ENCODE data around the gene BRD4.
"Not testable (repeated sequence)": the region's sequence is repeated elsewhere in the genome, so short reads cannot be mapped to it uniquely, and the experiment has no call there.

Gene BRD4

GRCh38 chr19:15368051-15368632 is 35.8 kb upstream of the BRD4 start:
- Histone ChIP-seq H3K27me3 (ENCODE audit: control insufficient read depth in 3 of 3, insufficient read depth in 3 of 3, low read depth in 1 of 3, low read length in 3 of 3) (no peaks in the 10 kb centered on the region), H2BK120ac (ENCODE audit: low read depth, low read length) (peak overlapping the region; percentile 72), H3K4ac (ENCODE audit: low read length) (no peak overlapping the region), H4K8ac (ENCODE audit: low read depth, low read length) (no peak overlapping the region), H3K14ac (ENCODE audit: low read length) (no peak overlapping the region), H3K4me2 (ENCODE audit: insufficient read depth, low read length, poor library complexity, severe bottlenecking) (no peak overlapping the region), H3K79me1 (ENCODE audit: low read depth, low read length) (peaks cover 5% of the 10 kb centered on the region), H3K23ac (ENCODE audit: low read depth, low read length, poor library complexity) (peak overlapping the region; percentile 31), H3K9me3 (replicated peaks in 1 of 2; ENCODE audit: control insufficient read depth in 2 of 2, insufficient read depth in 1 of 2, low read depth in 1 of 2, low read length in 2 of 2) (peaks cover 2 to 9% of the 10 kb centered on the region in 2 donors), H4K91ac (ENCODE audit: low read depth, low read length, poor library complexity) (no peak overlapping the region), H2BK5ac (ENCODE audit: low read length) (no peak overlapping the region), H3K4me1 (ENCODE audit: control insufficient read depth in 2 of 2, insufficient read depth in 1 of 2, low read depth in 1 of 2, low read length in 2 of 2) (no peaks in the 10 kb centered on the region), H2AFZ (ENCODE audit: low read length) (no peak overlapping the region), H2BK15ac (ENCODE audit: low read length) (no peak overlapping the region), H2BK12ac (ENCODE audit: low read length) (no peak overlapping the region), H3K18ac (ENCODE audit: low read length) (no peak overlapping the region), H3K36me3 (replicated peaks in 1 of 2; ENCODE audit: control insufficient read depth in 2 of 2, insufficient read depth in 2 of 2, low read length in 2 of 2) (peaks cover 61 to 89% of the 10 kb centered on the region in 2 donors), H3K27ac (replicated peaks; ENCODE audit: low read length) (no peak overlapping the region), H3K4me3 (ENCODE audit: low read length in 2 of 2) (no peak overlapping the region), H3K9ac (ENCODE audit: low read depth, low read length, poor library complexity) (no peak overlapping the region), H2AK5ac (ENCODE audit: low read depth, low read length) (no peak overlapping the region)
- no peak for DNase-seq (ENCODE audit: low spot score)
- WGBS, 2 donors (ENCODE audit: extremely low coverage in 2 of 2, insufficient read length in 2 of 2, insufficient replicate concordance in 1 of 2), result no CpG with 5 or more reads among the region's 24 CpGs

- DNase-seq (ENCODE audit: low spot score), result no peak
- no peak overlapping the region for H3K4me3 ChIP-seq (ENCODE audit: low read length in 2 of 2)
- peaks cover 2 to 9% of the 10 kb centered on the region in 2 donors for H3K9me3 ChIP-seq (replicated peaks in 1 of 2; ENCODE audit: control insufficient read depth in 2 of 2, insufficient read depth in 1 of 2, low read depth in 1 of 2, low read length in 2 of 2)
- H4K8ac ChIP-seq (ENCODE audit: low read depth, low read length), result no peak overlapping the region
- no peak overlapping the region for H3K18ac ChIP-seq (ENCODE audit: low read length)
- no peaks in the 10 kb centered on the region for H3K79me1 ChIP-seq (ENCODE audit: low read depth, low read length)
- peaks cover 58 to 81% of the 10 kb centered on the region in 2 donors for H3K36me3 ChIP-seq (replicated peaks in 1 of 2; ENCODE audit: control insufficient read depth in 2 of 2, insufficient read depth in 2 of 2, low read length in 2 of 2)
- H2BK120ac ChIP-seq (ENCODE audit: low read depth, low read length), result no peak overlapping the region
- no peak overlapping the region for H4K91ac ChIP-seq (ENCODE audit: low read depth, low read length, poor library complexity)
- no peak overlapping the region for H3K14ac ChIP-seq (ENCODE audit: low read length)
- H3K27me3 ChIP-seq (ENCODE audit: control insufficient read depth in 3 of 3, insufficient read depth in 3 of 3, low read depth in 1 of 3, low read length in 3 of 3), result no peaks in the 10 kb centered on the region
- H2AK5ac ChIP-seq (ENCODE audit: low read depth, low read length), result no peak overlapping the region
- no peak overlapping the region for H2BK15ac ChIP-seq (ENCODE audit: low read length)
- H3K4me2 ChIP-seq (ENCODE audit: insufficient read depth, low read length, poor library complexity, severe bottlenecking), result no peak overlapping the region
- no peak overlapping the region for H2BK5ac ChIP-seq (ENCODE audit: low read length)
- H3K4me1 ChIP-seq (ENCODE audit: control insufficient read depth in 2 of 2, insufficient read depth in 1 of 2, low read depth in 1 of 2, low read length in 2 of 2), result no peaks in the 10 kb centered on the region
- no CpG with 5 or more reads among the region's 3 CpGs for WGBS, 2 donors (ENCODE audit: extremely low coverage in 2 of 2, insufficient read length in 2 of 2, insufficient replicate concordance in 1 of 2)
- H3K9ac ChIP-seq (ENCODE audit: low read depth, low read length, poor library complexity), result no peak overlapping the region
- H3K4ac ChIP-seq (ENCODE audit: low read length), result no peak overlapping the region
- H3K23ac ChIP-seq (ENCODE audit: low read depth, low read length, poor library complexity), result no peak overlapping the region
- no peak overlapping the region for H2AFZ ChIP-seq (ENCODE audit: low read length)
- H3K27ac ChIP-seq (replicated peaks; ENCODE audit: low read length), result no peak overlapping the region
- no peak overlapping the region for H2BK12ac ChIP-seq (ENCODE audit: low read length)
Measured at GRCh38 chr19:15367439-15367838, 35.1 kb upstream of the BRD4 start.

- no CpG with 5 or more reads among the region's 6 CpGs for WGBS, 2 donors (ENCODE audit: extremely low coverage in 2 of 2, insufficient read length in 2 of 2, insufficient replicate concordance in 1 of 2)
- Histone ChIP-seq H4K8ac (ENCODE audit: low read depth, low read length) (no peak overlapping the region), H3K18ac (ENCODE audit: low read length) (no peak overlapping the region), H3K79me1 (ENCODE audit: low read depth, low read length) (no peaks in the 10 kb centered on the region), H2BK5ac (ENCODE audit: low read length) (no peak overlapping the region), H3K9me3 (replicated peaks in 1 of 2; ENCODE audit: control insufficient read depth in 2 of 2, insufficient read depth in 1 of 2, low read depth in 1 of 2, low read length in 2 of 2) (peaks cover 4 to 12% of the 10 kb centered on the region in 2 donors), H4K91ac (ENCODE audit: low read depth, low read length, poor library complexity) (no peak overlapping the region), H3K27ac (replicated peaks; ENCODE audit: low read length) (no peak overlapping the region), H2BK120ac (ENCODE audit: low read depth, low read length) (no peak overlapping the region), H3K4me1 (ENCODE audit: control insufficient read depth in 2 of 2, insufficient read depth in 1 of 2, low read depth in 1 of 2, low read length in 2 of 2) (no peaks in the 10 kb centered on the region), H2BK12ac (ENCODE audit: low read length) (no peak overlapping the region), H3K4me3 (ENCODE audit: low read length in 2 of 2) (no peak overlapping the region), H3K36me3 (replicated peaks in 1 of 2; ENCODE audit: control insufficient read depth in 2 of 2, insufficient read depth in 2 of 2, low read length in 2 of 2) (peaks cover 59 to 80% of the 10 kb centered on the region in 2 donors), H3K4ac (ENCODE audit: low read length) (no peak overlapping the region), H3K9ac (ENCODE audit: low read depth, low read length, poor library complexity) (no peak overlapping the region), H3K14ac (ENCODE audit: low read length) (no peak overlapping the region), H2AFZ (ENCODE audit: low read length) (no peak overlapping the region), H2BK15ac (ENCODE audit: low read length) (no peak overlapping the region), H3K23ac (ENCODE audit: low read depth, low read length, poor library complexity) (peak overlapping the region; percentile 5), H2AK5ac (ENCODE audit: low read depth, low read length) (no peak overlapping the region), H3K4me2 (ENCODE audit: insufficient read depth, low read length, poor library complexity, severe bottlenecking) (no peak overlapping the region), H3K27me3 (ENCODE audit: control insufficient read depth in 3 of 3, insufficient read depth in 3 of 3, low read depth in 1 of 3, low read length in 3 of 3) (no peaks in the 10 kb centered on the region)
- no peak for DNase-seq (ENCODE audit: low spot score)
Measured at GRCh38 chr19:15365264-15365663, 32.9 kb upstream of the BRD4 start.

- no CpG with 5 or more reads among the region's 3 CpGs for WGBS, 2 donors (ENCODE audit: extremely low coverage in 2 of 2, insufficient read length in 2 of 2, insufficient replicate concordance in 1 of 2)
- H3K4me1 ChIP-seq (ENCODE audit: control insufficient read depth in 2 of 2, insufficient read depth in 1 of 2, low read depth in 1 of 2, low read length in 2 of 2); H3K9ac ChIP-seq (ENCODE audit: low read depth, low read length, poor library complexity); H3K4me2 ChIP-seq (ENCODE audit: insufficient read depth, low read length, poor library complexity, severe bottlenecking); H3K14ac ChIP-seq (ENCODE audit: low read length); H3K27me3 ChIP-seq (ENCODE audit: control insufficient read depth in 3 of 3, insufficient read depth in 3 of 3, low read depth in 1 of 3, low read length in 3 of 3); H2BK120ac ChIP-seq (ENCODE audit: low read depth, low read length); H4K91ac ChIP-seq (ENCODE audit: low read depth, low read length, poor library complexity); H3K79me1 ChIP-seq (ENCODE audit: low read depth, low read length); H2BK15ac ChIP-seq (ENCODE audit: low read length); H2AFZ ChIP-seq (ENCODE audit: low read length); H2BK5ac ChIP-seq (ENCODE audit: low read length); H3K4ac ChIP-seq (ENCODE audit: low read length); H3K23ac ChIP-seq (ENCODE audit: low read depth, low read length, poor library complexity); H4K8ac ChIP-seq (ENCODE audit: low read depth, low read length); H3K27ac ChIP-seq (replicated peaks; ENCODE audit: low read length); H3K18ac ChIP-seq (ENCODE audit: low read length); H3K4me3 ChIP-seq (ENCODE audit: low read length in 2 of 2); H2AK5ac ChIP-seq (ENCODE audit: low read depth, low read length); DNase-seq (ENCODE audit: low spot score); H2BK12ac ChIP-seq (ENCODE audit: low read length): not testable (repeated sequence)
- Histone ChIP-seq H3K9me3 (replicated peaks in 1 of 2; ENCODE audit: control insufficient read depth in 2 of 2, insufficient read depth in 1 of 2, low read depth in 1 of 2, low read length in 2 of 2) (peaks cover 6 to 12% of the 10 kb centered on the region in 2 donors), H3K36me3 (replicated peaks in 1 of 2; ENCODE audit: control insufficient read depth in 2 of 2, insufficient read depth in 2 of 2, low read length in 2 of 2) (peaks cover 53 to 78% of the 10 kb centered on the region in 2 donors)
Measured at GRCh38 chr19:15363791-15364190, 31.5 kb upstream of the BRD4 start.
